A673 (cell line): ENCODE results near the gene KIF17.

ENCODE experiments used
- EZH2 ChIP-seq: fragments of 200-600 bp; sonication (generic); IDR thresholded peaks from 2 replicates; pipeline ENCODE4 v1.6.1; 2017; ENCODE audit warnings: borderline replicate concordance, low read depth, mild to moderate bottlenecking, mixed read lengths, antibody characterized with exemption, low read length; ENCODE audit not compliant: poor library complexity, severe bottlenecking
- TF ChIP-seq, protein P1 (sequence below): fragments of 300-800, 200-600 bp; sonication (generic); conservative IDR thresholded peaks from 2 replicates; pipeline ENCODE4 v1.5.1; 2017; ENCODE audit warnings: low read depth, mild to moderate bottlenecking, antibody characterized with exemption, low read length, moderate library complexity, mixed read lengths

DNA sequence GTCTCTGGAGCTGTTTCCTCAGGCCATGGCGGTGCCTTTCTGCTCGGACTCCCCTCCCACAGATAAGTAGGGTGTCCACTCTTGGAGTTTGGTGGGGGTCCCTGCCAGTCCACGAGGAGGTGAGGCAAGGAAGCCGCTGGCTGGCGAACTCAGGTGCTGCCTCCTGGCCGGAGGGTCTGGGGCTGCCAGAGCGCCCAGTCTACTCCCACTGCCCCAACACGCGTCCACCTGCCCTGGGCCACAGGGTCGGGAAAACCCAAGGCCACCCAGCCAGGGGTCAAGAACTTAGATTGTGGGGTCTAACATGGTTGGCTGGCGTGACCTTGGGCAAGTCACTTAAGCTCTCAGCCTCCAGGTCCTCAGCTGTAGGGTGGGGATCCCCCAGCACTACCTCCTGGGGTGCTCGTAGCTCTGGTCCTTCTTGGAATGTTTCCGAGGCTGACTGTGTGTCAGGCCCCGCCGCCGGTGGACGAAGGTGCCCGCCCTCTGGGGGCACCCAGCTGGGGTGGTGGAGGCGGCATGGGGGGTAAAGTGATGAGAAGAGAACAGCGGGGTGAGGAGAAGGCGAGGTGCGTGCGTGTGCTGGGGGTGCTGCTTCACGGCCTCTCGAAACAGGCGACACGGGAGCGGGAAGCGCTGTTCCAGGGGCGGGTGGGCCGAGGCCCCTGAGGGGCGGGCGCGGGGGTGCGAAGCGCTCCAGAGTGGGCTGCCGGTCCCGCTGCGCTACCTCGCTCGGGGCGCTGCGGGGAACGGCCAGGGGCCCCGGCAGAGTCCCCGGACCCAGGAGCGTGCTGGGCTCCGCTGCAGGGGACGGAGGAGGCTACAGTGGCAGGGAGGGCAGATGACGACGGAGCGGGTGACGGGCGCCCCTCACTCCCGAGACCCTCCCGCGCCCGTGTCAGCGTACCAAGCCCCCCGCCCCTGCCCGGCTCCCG, 13.5 kb upstream of the KIF17 start:
- TF ChIP-seq, protein P1, sequence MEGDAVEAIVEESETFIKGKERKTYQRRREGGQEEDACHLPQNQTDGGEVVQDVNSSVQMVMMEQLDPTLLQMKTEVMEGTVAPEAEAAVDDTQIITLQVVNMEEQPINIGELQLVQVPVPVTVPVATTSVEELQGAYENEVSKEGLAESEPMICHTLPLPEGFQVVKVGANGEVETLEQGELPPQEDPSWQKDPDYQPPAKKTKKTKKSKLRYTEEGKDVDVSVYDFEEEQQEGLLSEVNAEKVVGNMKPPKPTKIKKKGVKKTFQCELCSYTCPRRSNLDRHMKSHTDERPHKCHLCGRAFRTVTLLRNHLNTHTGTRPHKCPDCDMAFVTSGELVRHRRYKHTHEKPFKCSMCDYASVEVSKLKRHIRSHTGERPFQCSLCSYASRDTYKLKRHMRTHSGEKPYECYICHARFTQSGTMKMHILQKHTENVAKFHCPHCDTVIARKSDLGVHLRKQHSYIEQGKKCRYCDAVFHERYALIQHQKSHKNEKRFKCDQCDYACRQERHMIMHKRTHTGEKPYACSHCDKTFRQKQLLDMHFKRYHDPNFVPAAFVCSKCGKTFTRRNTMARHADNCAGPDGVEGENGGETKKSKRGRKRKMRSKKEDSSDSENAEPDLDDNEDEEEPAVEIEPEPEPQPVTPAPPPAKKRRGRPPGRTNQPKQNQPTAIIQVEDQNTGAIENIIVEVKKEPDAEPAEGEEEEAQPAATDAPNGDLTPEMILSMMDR: no peak
- no peak for TF ChIP-seq EZH2
